Calu3 (cell line): ENCODE results near the gene RPL9. TPM values are rescaled to one million over a fixed set of nuclear protein-coding genes. Genes with fewer than 3 reads are reported as not detected.

Experiments
- BruUV-seq: library from RNA; stranded (reverse); fragments of 400-500 nt; replicated peaks from 2 replicates; lab custom pipeline; 2021; lab: Mats Ljungman, UMichigan
- CTCF ChIA-PET: fragments of 300-600 bp; sonication (Branson Sonifier 250); formaldehyde crosslinking; loops from one replicate; lab custom pipeline; 2022; ENCODE audit warnings: antibody characterized with exemption; lab: Charles Lee
- DNase-seq: peaks from one replicate; pipeline ENCODE4 v3.0.0; 2022
- H3K27ac Mint-ChIP-seq: one replicate; pipeline ENCODE4 v1.8.0; 2022; ENCODE audit warnings: mixed read lengths; ENCODE audit not compliant: unreplicated experiment
- H3K27me3 Mint-ChIP-seq: one replicate; pipeline ENCODE4 v1.8.0; 2022; ENCODE audit warnings: mixed read lengths; ENCODE audit not compliant: unreplicated experiment
- H3K36me3 Mint-ChIP-seq: one replicate; pipeline ENCODE4 v1.8.0; 2022; ENCODE audit warnings: mild to moderate bottlenecking, moderate library complexity, mixed read lengths; ENCODE audit not compliant: insufficient read depth, unreplicated experiment
- H3K4me1 Mint-ChIP-seq: one replicate; pipeline ENCODE4 v1.8.0; 2022; ENCODE audit warnings: mild to moderate bottlenecking, low read depth, mixed read lengths; ENCODE audit not compliant: unreplicated experiment
- H3K4me3 Mint-ChIP-seq: one replicate; pipeline ENCODE4 v1.8.0; 2022; ENCODE audit warnings: mild to moderate bottlenecking, low read depth, moderate library complexity, mixed read lengths; ENCODE audit not compliant: unreplicated experiment
- H3K9me3 Mint-ChIP-seq: one replicate; pipeline ENCODE4 v1.8.0; 2022; ENCODE audit warnings: low read depth, mixed read lengths; ENCODE audit not compliant: unreplicated experiment
- CTCF ChIP-seq: fragments of 200-600 bp; IDR thresholded peaks from one replicate; pipeline ENCODE4 v1.8.0; 2022; ENCODE audit warnings: antibody characterized with exemption; ENCODE audit not compliant: unreplicated experiment
- intact Hi-C: fragments of 100-400 bp; cut with micrococcal nuclease; formaldehyde crosslinking; loops from one replicate; pipeline ENCODE4 v1.10.0; 2022; ENCODE audit not compliant: unreplicated experiment
- total RNA-seq: library from RNA; stranded (reverse); gene quantifications from 2 replicates; pipeline ENCODE4 v1.2.3, GENCODE V29; 2022

The RPL9 gene
- total RNA-seq, 1 experiment from 2014 or later, result 485 TPM

DNA sequence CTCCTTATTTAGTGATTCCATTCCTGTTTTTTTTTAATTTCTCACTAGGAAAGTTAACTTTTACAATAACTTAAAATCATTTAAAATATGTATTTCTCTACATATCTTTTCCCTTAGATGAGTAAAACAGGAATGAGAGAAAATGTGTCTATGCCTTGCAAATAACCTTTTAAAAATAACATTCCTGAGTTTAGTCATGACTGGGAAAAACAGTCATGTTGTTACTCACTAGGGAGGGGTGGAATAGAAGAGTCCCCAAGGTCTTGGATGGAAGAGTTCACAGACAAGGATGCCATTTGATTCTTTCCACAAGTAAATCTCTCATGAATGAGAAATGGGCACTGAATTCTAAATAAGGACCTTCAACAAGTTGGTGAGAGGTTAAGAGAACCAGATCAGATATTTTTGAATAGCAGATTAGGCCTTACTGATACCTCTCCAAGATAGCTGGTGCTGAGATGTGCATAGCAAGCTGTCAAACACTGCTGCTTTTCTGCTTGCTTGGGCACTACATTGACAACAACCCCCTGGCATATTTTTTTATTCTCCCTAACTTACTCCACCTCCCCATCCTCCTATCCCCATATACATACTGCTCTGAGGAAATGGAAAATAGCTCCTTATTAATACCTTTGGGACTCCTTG is 43.4 kb upstream of the RPL9 start:
- CTCF ChIA-PET, result no interaction called here
- H3K36me3 Mint-ChIP-seq, result peaks cover 47% of the 10 kb centered on the region
- no peaks in the 10 kb centered on the region for H3K9me3 Mint-ChIP-seq
- no TSS peak for BruUV-seq
- no peaks in the 10 kb centered on the region for H3K4me1 Mint-ChIP-seq
- H3K27me3 Mint-ChIP-seq, result no peaks in the 10 kb centered on the region
- TF ChIP-seq CTCF, result no peak
- no peak for DNase-seq
- no peak overlapping the region for H3K4me3 Mint-ChIP-seq
- H3K27ac Mint-ChIP-seq, result peak overlapping the region; percentile 33
- intact Hi-C loops, result no loop called here

- Mint-ChIP-seq H3K27me3 (no peaks in the 10 kb centered on the region), H3K9me3 (no peaks in the 10 kb centered on the region), H3K27ac (no peak overlapping the region), H3K4me3 (no peak overlapping the region), H3K4me1 (peaks cover 7% of the 10 kb centered on the region), H3K36me3 (peaks cover 40% of the 10 kb centered on the region)
- BruUV-seq, result no TSS peak
- CTCF ChIA-PET, result interaction anchor here (0.6 kb wide), 1 partner anchor 446 kb away, joined by 5 read pairs; no protein-coding TSS in a partner anchor
- no peak for TF ChIP-seq CTCF
- DNase-seq, result no peak
- intact Hi-C loops, result no loop called here
Observed at GRCh38 chr4:39498727-39499020, 40.0 kb upstream of the RPL9 start.

- peaks cover 40% of the 10 kb centered on the region for H3K36me3 Mint-ChIP-seq
- CTCF ChIA-PET, result interaction anchor here (0.6 kb wide), 1 partner anchor 446 kb away, joined by 5 read pairs; no protein-coding TSS in a partner anchor
- no TSS peak for BruUV-seq
Observed at GRCh38 chr4:39497909-39498726, 39.4 kb upstream of the RPL9 start.

More at GRCh38 chr4:39497909-39498726, 39.4 kb upstream of the RPL9 start:
- Mint-ChIP-seq H3K9me3 (no peaks in the 10 kb centered on the region), H3K27me3 (no peaks in the 10 kb centered on the region), H3K27ac (no peak overlapping the region), H3K4me1 (peaks cover 7% of the 10 kb centered on the region), H3K4me3 (no peak overlapping the region)
- no peak for DNase-seq
- no peak for TF ChIP-seq CTCF
- intact Hi-C loops, result no loop called here
